HG02870 (cell line): ENCODE results near the gene CHMP3.
"Not testable (repeated sequence)": the region's sequence is repeated elsewhere in the genome, so short reads cannot be mapped to it uniquely, and the experiment has no call there.

Experiments used
- ATAC-seq: cut with Tn5 transposase; IDR thresholded peaks from one replicate; pipeline ENCODE4 v1.9.1; 2021; ENCODE audit warnings: mild to moderate bottlenecking, moderate library complexity; ENCODE audit not compliant: unreplicated experiment

The CHMP3 gene

GRCh38 chr2:86549963-86550725 lies 13.1 kb downstream of the CHMP3 start:
- not testable (repeated sequence) for ATAC-seq

GRCh38 chr2:86549440-86549839 lies 13.8 kb downstream of the CHMP3 start:
- ATAC-seq, result not testable (repeated sequence)

- not testable (repeated sequence) for ATAC-seq
Measured at GRCh38 chr2:86548913-86549396, 14.3 kb downstream of the CHMP3 start.

- not testable (repeated sequence) for ATAC-seq
Measured at GRCh38 chr2:86548165-86548912, 14.9 kb downstream of the CHMP3 start.

- not testable (repeated sequence) for ATAC-seq
Measured at GRCh38 chr2:86545296-86545924, 17.8 kb downstream of the CHMP3 start.

- ATAC-seq, result not testable (repeated sequence)
Measured at GRCh38 chr2:86544278-86545099, 18.8 kb downstream of the CHMP3 start.

GRCh38 chr2:86543793-86544192 lies 19.4 kb downstream of the CHMP3 start:
- no peak for ATAC-seq

GRCh38 chr2:86543335-86543734 lies 19.9 kb downstream of the CHMP3 start:
- no peak for ATAC-seq

GRCh38 chr2:86542814-86543213 lies 20.4 kb downstream of the CHMP3 start:
- no peak for ATAC-seq

- no peak for ATAC-seq
Measured at GRCh38 chr2:86541334-86541733, 21.9 kb downstream of the CHMP3 start.

GRCh38 chr2:86533589-86533988 lies 29.7 kb downstream of the CHMP3 start:
- ATAC-seq, result no peak

GRCh38 chr2:86525421-86526340 lies 37.6 kb downstream of the CHMP3 start:
- ATAC-seq, result no peak

- ATAC-seq, result no peak
Measured at GRCh38 chr2:86523491-86523890, 39.8 kb downstream of the CHMP3 start.

GRCh38 chr2:86522711-86523110 lies 40.5 kb downstream of the CHMP3 start:
- no peak for ATAC-seq

GRCh38 chr2:86521922-86522321 lies 41.3 kb downstream of the CHMP3 start:
- no peak for ATAC-seq

- ATAC-seq, result no peak
Measured at GRCh38 chr2:86520153-86520552, 43.1 kb downstream of the CHMP3 start.

GRCh38 chr2:86519349-86519748 lies 43.9 kb downstream of the CHMP3 start:
- no peak for ATAC-seq

- no peak for ATAC-seq
Measured at GRCh38 chr2:86518481-86518880, 44.8 kb downstream of the CHMP3 start.

GRCh38 chr2:86513948-86514660 lies 49.1 kb downstream of the CHMP3 start:
- no peak for ATAC-seq
